GM23248 (cell line): ENCODE results near the gene REPS2. TPM values are rescaled to one million over a fixed set of nuclear protein-coding genes. Genes with fewer than 3 reads are reported as not detected.

Experiments
- DNase-seq: peaks from one replicate; pipeline ENCODE4 v3.0.0-alpha.2; 2015
- H2AFZ ChIP-seq: fragments of 200-600 bp; sonication (generic); 2 replicates; pipeline ENCODE4 v1.6.1; 2016; ENCODE audit warnings: antibody characterized with exemption
- H3F3A ChIP-seq: fragments of 200-600 bp; sonication (generic); 2 replicates; pipeline ENCODE4 v1.6.1; 2016; ENCODE audit warnings: mild to moderate bottlenecking, antibody characterized with exemption, mixed run types; ENCODE audit not compliant: insufficient read depth
- H3K27ac ChIP-seq: fragments of 200-600 bp; sonication (generic); 2 replicates; pipeline ENCODE4 v1.5.1; 2016; ENCODE audit warnings: mild to moderate bottlenecking
- H3K27me3 ChIP-seq: fragments of 200-600 bp; sonication (generic); replicated peaks from 2 replicates; pipeline ENCODE4 v1.6.1; 2016; ENCODE audit warnings: mild to moderate bottlenecking; ENCODE audit not compliant: insufficient read depth
- H3K36me3 ChIP-seq: fragments of 200-600 bp; sonication (generic); 2 replicates; pipeline ENCODE4 v1.6.1; 2016; ENCODE audit warnings: low read depth, mild to moderate bottlenecking
- H3K4me1 ChIP-seq: fragments of 200-600 bp; sonication (generic); 2 replicates; pipeline ENCODE4 v1.6.1; 2016; ENCODE audit warnings: mild to moderate bottlenecking; ENCODE audit not compliant: insufficient read depth
- H3K4me2 ChIP-seq: fragments of 200-600 bp; sonication (generic); one replicate; pipeline ENCODE4 v1.6.1; 2016; ENCODE audit warnings: mild to moderate bottlenecking; ENCODE audit not compliant: unreplicated experiment
- H3K4me3 ChIP-seq: fragments of 200-600 bp; sonication (generic); 2 replicates; pipeline ENCODE4 v1.5.1; 2016; ENCODE audit warnings: mild to moderate bottlenecking
- H3K79me2 ChIP-seq: fragments of 200-600 bp; sonication (generic); 2 replicates; pipeline ENCODE4 v1.6.1; 2016; ENCODE audit warnings: mild to moderate bottlenecking; ENCODE audit not compliant: insufficient read depth
- H3K9ac ChIP-seq: fragments of 200-600 bp; sonication (generic); 2 replicates; pipeline ENCODE4 v1.6.1; 2016; ENCODE audit warnings: mild to moderate bottlenecking
- H3K9me2 ChIP-seq: fragments of 200-600 bp; sonication (generic); 2 replicates; pipeline ENCODE4 v1.6.1; 2016; ENCODE audit warnings: mixed run types, mild to moderate bottlenecking, moderate library complexity; ENCODE audit not compliant: insufficient read depth
- H3K9me3 ChIP-seq: fragments of 200-600 bp; sonication (generic); one replicate; pipeline ENCODE4 v1.6.1; 2017; ENCODE audit warnings: low read depth
- H4K20me1 ChIP-seq: fragments of 200-600 bp; sonication (generic); 2 replicates; pipeline ENCODE4 v1.6.0; 2016; ENCODE audit not compliant: insufficient read depth
- EZH2 ChIP-seq: fragments of 200-600 bp; sonication (generic); IDR thresholded peaks from 2 replicates; pipeline ENCODE4 v1.6.1; 2018; ENCODE audit warnings: antibody characterized with exemption, mild to moderate bottlenecking; ENCODE audit not compliant: insufficient read depth, poor library complexity, severe bottlenecking
- EZH2phosphoT487 ChIP-seq: fragments of 200-600 bp; sonication (generic); IDR thresholded peaks from 2 replicates; pipeline ENCODE4 v1.6.1; 2018; ENCODE audit warnings: antibody characterized with exemption, moderate library complexity, mild to moderate bottlenecking, low read depth; ENCODE audit not compliant: insufficient read depth
- WGBS, 2 experiments: methylation state at CpG; one replicate each; pipeline ENCODE4 v1.1.6; 2015 to 2017; ENCODE audit warnings: low lambda C conversion rate in 2 of 2, low coverage in 1 of 2; ENCODE audit errors: missing lambda C conversion rate in 2 of 2; 5-methylcytosine and 5-hydroxymethylcytosine counted together
- in situ Hi-C: fragments of 300-500 bp; cut with MboI; formaldehyde crosslinking; loops from 2 replicates; pipeline ENCODE4 v1.15.0; 2020
- polyA plus RNA-seq: library from polyadenylated mRNA; unstranded; fragments of >200 nt; fragmentation: Nextera tagmentation; extraction: Ambion mirVana; gene quantifications from 2 replicates; pipeline ENCODE4 v1.2.1, GENCODE V29; 2016
- total RNA-seq: library from RNA; depleted of rRNA; stranded (reverse); fragments of >200 nt; shearing (Covaris generic); gene quantifications from 2 replicates; pipeline ENCODE4 v1.2.3, GENCODE V29; 2014

Gene REPS2
- total and polyA plus RNA-seq, 2 experiments from 2014 or later: 0.03 to 0.11 TPM

- H3K27me3 ChIP-seq: no peaks in the 10 kb centered on the region
- no peaks in the 10 kb centered on the region for H4K20me1 ChIP-seq
- no peaks in the 10 kb centered on the region for H3K9me3 ChIP-seq
- no peak overlapping the region for H3K4me3 ChIP-seq
- H3K79me2 ChIP-seq: no peaks in the 10 kb centered on the region
- no peaks in the 10 kb centered on the region for H3K4me1 ChIP-seq
- no peak for DNase-seq
- no peak overlapping the region for H2AFZ ChIP-seq
- H3K4me2 ChIP-seq: no peak overlapping the region
- no peak overlapping the region for H3K27ac ChIP-seq
- TF ChIP-seq EZH2 (no peak), EZH2phosphoT487 (no peak)
- no peaks in the 10 kb centered on the region for H3K36me3 ChIP-seq
- H3F3A ChIP-seq: no peaks in the 10 kb centered on the region
- 49 to 54% methylated on average over 3 of the region's 3 CpGs for WGBS, 2 experiments
- H3K9me2 ChIP-seq: no peaks in the 10 kb centered on the region
- in situ Hi-C loops: no loop called here
- no peak overlapping the region for H3K9ac ChIP-seq
These were observed 46.0 kb downstream of the REPS2 start for GRCh38 chrX:16992445-16992844.

GRCh38 chrX:16992951-16993350 lies 46.5 kb downstream of the REPS2 start:
- Histone ChIP-seq H3K9ac (no peak overlapping the region), H3K27me3 (no peaks in the 10 kb centered on the region), H3K27ac (no peak overlapping the region), H3K36me3 (no peaks in the 10 kb centered on the region), H3K79me2 (no peaks in the 10 kb centered on the region), H4K20me1 (no peaks in the 10 kb centered on the region), H3K4me1 (no peaks in the 10 kb centered on the region), H2AFZ (no peak overlapping the region), H3K9me2 (no peaks in the 10 kb centered on the region), H3F3A (no peaks in the 10 kb centered on the region), H3K4me2 (no peak overlapping the region), H3K9me3 (no peaks in the 10 kb centered on the region), H3K4me3 (no peak overlapping the region)
- TF ChIP-seq EZH2: no peak
- TF ChIP-seq EZH2phosphoT487: no peak
- 69 to 72% methylated on average over 2 of the region's 2 CpGs for WGBS, 2 experiments
- DNase-seq: no peak
- in situ Hi-C loops: no loop called here

GRCh38 chrX:16993791-16994318 lies 47.4 kb downstream of the REPS2 start:
- 57 to 66% methylated on average over 3 to 4 of the region's 4 CpGs for WGBS, 2 experiments
- no peak overlapping the region for H3K9ac ChIP-seq
- H4K20me1 ChIP-seq: no peaks in the 10 kb centered on the region
- no peaks in the 10 kb centered on the region for H3K9me3 ChIP-seq
- no peak overlapping the region for H3K4me2 ChIP-seq
- no peaks in the 10 kb centered on the region for H3K79me2 ChIP-seq
- DNase-seq: no peak
- in situ Hi-C loops: no loop called here
- H3K27me3 ChIP-seq: no peaks in the 10 kb centered on the region
- TF ChIP-seq EZH2 (no peak), EZH2phosphoT487 (no peak)
- no peaks in the 10 kb centered on the region for H3K9me2 ChIP-seq
- H3K4me1 ChIP-seq: no peaks in the 10 kb centered on the region
- no peaks in the 10 kb centered on the region for H3K36me3 ChIP-seq
- no peak overlapping the region for H2AFZ ChIP-seq
- H3F3A ChIP-seq: no peaks in the 10 kb centered on the region
- no peak overlapping the region for H3K4me3 ChIP-seq
- no peak overlapping the region for H3K27ac ChIP-seq

GRCh38 chrX:16994736-16995135 lies 48.3 kb downstream of the REPS2 start:
- no peak for TF ChIP-seq EZH2
- no peak for TF ChIP-seq EZH2phosphoT487
- no peaks in the 10 kb centered on the region for H4K20me1 ChIP-seq
- no peak overlapping the region for H2AFZ ChIP-seq
- no peak overlapping the region for H3K27ac ChIP-seq
- H3K27me3 ChIP-seq: no peaks in the 10 kb centered on the region
- in situ Hi-C loops: no loop called here
- no peaks in the 10 kb centered on the region for H3K36me3 ChIP-seq
- no peaks in the 10 kb centered on the region for H3F3A ChIP-seq
- no peak overlapping the region for H3K9ac ChIP-seq
- H3K4me2 ChIP-seq: no peak overlapping the region
- H3K9me2 ChIP-seq: no peaks in the 10 kb centered on the region
- no peaks in the 10 kb centered on the region for H3K79me2 ChIP-seq
- 72 to 78% methylated on average over 2 of the region's 2 CpGs for WGBS, 2 experiments
- DNase-seq: no peak
- no peak overlapping the region for H3K4me3 ChIP-seq
- no peaks in the 10 kb centered on the region for H3K9me3 ChIP-seq
- H3K4me1 ChIP-seq: no peaks in the 10 kb centered on the region

- no peak overlapping the region for H3K27ac ChIP-seq
- no peaks in the 10 kb centered on the region for H3K79me2 ChIP-seq
- H3K9me3 ChIP-seq: no peaks in the 10 kb centered on the region
- in situ Hi-C loops: no loop called here
- no peak overlapping the region for H3K4me2 ChIP-seq
- H3K9me2 ChIP-seq: no peaks in the 10 kb centered on the region
- WGBS, 2 experiments: 0 to 8% methylated on average over 2 of the region's 2 CpGs
- H3K4me3 ChIP-seq: no peak overlapping the region
- H3K27me3 ChIP-seq: no peaks in the 10 kb centered on the region
- no peak overlapping the region for H2AFZ ChIP-seq
- no peak overlapping the region for H3K9ac ChIP-seq
- no peak for DNase-seq
- no peaks in the 10 kb centered on the region for H3F3A ChIP-seq
- TF ChIP-seq EZH2phosphoT487: no peak
- TF ChIP-seq EZH2: no peak
- no peaks in the 10 kb centered on the region for H3K36me3 ChIP-seq
- H3K4me1 ChIP-seq: no peaks in the 10 kb centered on the region
- no peaks in the 10 kb centered on the region for H4K20me1 ChIP-seq
These were observed 50.9 kb downstream of the REPS2 start for GRCh38 chrX:16997313-16997712.
